Nucleus accumbens (tissue), 56 donors: ENCODE data around the gene CCP110.
"Not testable (repeated sequence)": the region's sequence is repeated elsewhere in the genome, so short reads cannot be mapped to it uniquely, and the experiment has no call there.

Source experiments
- DNase-seq, 56 donors: peaks; one replicate each; lab custom pipeline; 2025; lab: John Stamatoyannopoulos, UW

The CCP110 gene

GRCh38 chr16:19543278-19543996 is 19.7 kb downstream of the CCP110 start:
- DNase-seq: not testable (repeated sequence)

GRCh38 chr16:19548144-19548543 is 24.4 kb downstream of the CCP110 start:
- DNase-seq: no peak

GRCh38 chr16:19549673-19550072 is 25.9 kb downstream of the CCP110 start:
- DNase-seq: no peak

GRCh38 chr16:19555186-19555937 is 31.6 kb downstream of the CCP110 start, which contains the start of gene VPS35L:
Gene VPS35L, plus strand, starts transcription at chr16:19555703. Its CDS starts 27 bp downstream, at chr16:19555730.
- peak; percentile 75 to 99 (median 96) for DNase-seq

GRCh38 chr16:19555938-19556771 is 32.4 kb downstream of the CCP110 start:
- DNase-seq: peak in 1 of 56 donors; percentile 71

GRCh38 chr16:19559242-19559910 is 35.6 kb downstream of the CCP110 start:
- peak in 2 of 56 donors; percentile 5 to 6 for DNase-seq

GRCh38 chr16:19560078-19560477 is 36.3 kb downstream of the CCP110 start:
- DNase-seq: no peak

- DNase-seq: no peak
These were observed 39.6 kb downstream of the CCP110 start for GRCh38 chr16:19563377-19563776.

- DNase-seq: no peak
These were observed 42.6 kb downstream of the CCP110 start for GRCh38 chr16:19566362-19566761.

- no peak for DNase-seq
These were observed 43.8 kb downstream of the CCP110 start for GRCh38 chr16:19567560-19567959.

GRCh38 chr16:19573997-19574396 is 50.3 kb downstream of the CCP110 start:
- DNase-seq: no peak

GRCh38 chr16:19574615-19575014 is 50.9 kb downstream of the CCP110 start:
- no peak for DNase-seq

GRCh38 chr16:19578378-19578971 is 54.7 kb downstream of the CCP110 start:
- peak in 55 of 56 donors; percentile 14 to 96 (median 84) for DNase-seq

GRCh38 chr16:19582050-19582831 is 58.5 kb downstream of the CCP110 start:
- no peak for DNase-seq

- DNase-seq: peak in 5 of 56 donors; percentile 3 to 27 (median 8)
These were observed 60.0 kb downstream of the CCP110 start for GRCh38 chr16:19583665-19584300.

GRCh38 chr16:19588661-19589060 is 64.9 kb downstream of the CCP110 start:
- DNase-seq: peak in 2 of 56 donors; percentile 7 to 22

GRCh38 chr16:19589106-19589505 is 65.4 kb downstream of the CCP110 start:
- DNase-seq: no peak

GRCh38 chr16:19589771-19590302 is 66.1 kb downstream of the CCP110 start:
- DNase-seq: no peak
